ENCODE data around the gene ASPHD1.

The ASPHD1 gene

DNA sequence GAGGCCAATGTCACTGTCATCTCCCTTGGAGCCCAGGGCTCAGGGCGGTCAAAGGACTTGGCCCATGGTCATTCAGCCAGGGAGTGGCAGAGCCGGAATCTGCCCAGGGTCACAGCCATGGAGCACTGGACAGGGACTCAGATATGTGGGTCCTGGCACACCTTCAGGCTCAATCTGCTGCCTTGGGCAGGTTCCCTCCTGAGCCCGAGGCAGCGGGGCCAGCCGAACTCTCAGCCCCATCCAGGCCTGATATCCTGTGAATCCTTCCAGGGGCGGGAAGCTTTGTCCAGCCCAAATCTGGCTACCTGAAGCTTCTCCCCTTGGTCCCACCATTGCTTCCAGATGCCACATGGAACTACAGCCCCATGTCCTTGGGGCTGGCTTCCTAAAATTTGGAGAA is 25.1 kb upstream of the ASPHD1 start:
- H3K9ac ChIP-seq (ENCODE audit: low read length), result no peak overlapping the region
- no peak overlapping the region for H3K56ac ChIP-seq (ENCODE audit: low read length)
- no peaks in the 10 kb centered on the region for H3K79me2 ChIP-seq (ENCODE audit: control insufficient read depth, insufficient read depth, low read length)
- no peak overlapping the region for H2BK15ac ChIP-seq (replicated peaks; ENCODE audit: low read depth)
- no peak for DNase-seq
- H2BK5ac ChIP-seq (ENCODE audit: low read length), result no peak overlapping the region
- no peaks in the 10 kb centered on the region for H3K79me1 ChIP-seq (ENCODE audit: low read length)
- no peak overlapping the region for H2AK5ac ChIP-seq (ENCODE audit: low read length)
- no CpG with 5 or more reads among the region's 6 CpGs for WGBS (ENCODE audit: extremely low coverage, insufficient coverage, low lambda C conversion rate)
- no peak overlapping the region for H4K5ac ChIP-seq (ENCODE audit: low read length)
- H3K4me3 ChIP-seq (ENCODE audit: low read length), result no peak overlapping the region
- H2BK120ac ChIP-seq (ENCODE audit: low read depth, low read length), result no peak overlapping the region
- H4K8ac ChIP-seq (ENCODE audit: low read depth, low read length), result no peak overlapping the region
- no peak overlapping the region for H3K18ac ChIP-seq (ENCODE audit: low read length)
- H3K27ac ChIP-seq (ENCODE audit: low read depth, low read length), result no peak overlapping the region
- H3K4me2 ChIP-seq (ENCODE audit: low read length), result no peak overlapping the region
- no peak overlapping the region for H3K23ac ChIP-seq (ENCODE audit: low read length)
- no peaks in the 10 kb centered on the region for H3K4me1 ChIP-seq (ENCODE audit: control insufficient read depth, low read depth, low read length)
- H3K4ac ChIP-seq (ENCODE audit: low read depth, low read length), result no peak overlapping the region
- H3K36me3 ChIP-seq (ENCODE audit: control insufficient read depth, insufficient read depth, low read length), result no peaks in the 10 kb centered on the region
- H3K27me3 ChIP-seq (ENCODE audit: insufficient read depth, low read length, poor library complexity), result no peaks in the 10 kb centered on the region

DNA sequence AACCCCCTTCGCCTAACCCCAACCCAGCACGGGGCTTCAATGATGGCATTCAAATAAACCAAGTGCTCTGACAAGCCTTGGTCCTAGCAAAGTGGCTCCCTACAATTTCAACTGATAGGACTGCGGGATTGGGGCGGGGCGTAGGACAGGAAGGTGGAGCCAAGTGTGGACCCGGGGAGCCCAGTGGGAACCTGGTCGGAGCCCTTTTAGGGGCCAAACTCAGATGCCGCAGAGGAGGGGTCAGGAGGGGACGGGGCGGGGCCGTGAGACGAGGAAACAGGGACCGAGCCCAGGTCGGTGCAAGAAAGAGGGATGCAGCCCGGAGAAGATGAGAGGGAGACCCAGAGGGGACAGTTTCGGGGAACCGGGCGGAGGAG is 24.1 kb upstream of the ASPHD1 start:
- peak; percentile 29 for DNase-seq

DNA sequence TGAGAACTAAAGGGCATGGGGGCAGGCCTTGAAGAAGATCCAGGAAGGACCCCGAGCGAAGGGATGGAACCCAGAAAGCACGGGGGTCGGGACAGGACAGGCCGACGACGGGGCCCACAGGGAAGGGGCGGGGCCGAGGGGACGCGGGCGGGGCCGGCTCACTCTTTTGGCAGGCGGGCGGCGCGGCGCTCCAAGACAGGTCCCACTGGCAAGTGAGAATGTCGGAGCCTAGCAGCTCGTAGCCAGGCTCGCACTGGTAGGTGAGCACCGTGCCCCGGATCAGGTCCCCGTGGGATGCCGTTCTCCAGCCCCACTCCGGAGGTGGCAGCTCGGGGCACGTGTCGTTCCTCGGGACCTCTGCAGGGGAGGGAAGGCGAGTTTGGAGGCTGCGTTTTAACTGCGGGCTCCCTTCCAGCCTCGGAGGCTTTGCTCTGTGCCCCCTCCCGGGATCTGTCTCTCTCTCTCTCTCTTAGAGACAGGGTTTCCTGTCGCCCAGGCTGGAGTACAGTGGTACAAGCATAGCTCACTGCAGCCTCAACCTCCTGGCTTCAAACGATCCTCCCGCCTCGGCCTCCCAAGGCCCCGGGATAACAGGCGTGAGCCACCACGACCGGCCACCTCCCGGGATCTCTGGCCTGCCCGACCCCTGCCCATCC is 23.6 kb upstream of the ASPHD1 start:
- Histone ChIP-seq H2BK15ac (replicated peaks; ENCODE audit: low read depth) (no peak overlapping the region), H3K36me3 (ENCODE audit: control insufficient read depth, insufficient read depth, low read length) (no peaks in the 10 kb centered on the region), H3K27ac (ENCODE audit: low read depth, low read length) (no peak overlapping the region), H3K9ac (ENCODE audit: low read length) (peak overlapping the region; percentile 69), H4K8ac (ENCODE audit: low read depth, low read length) (no peak overlapping the region), H3K4me3 (ENCODE audit: low read length) (peak overlapping the region; percentile 35), H3K23ac (ENCODE audit: low read length) (peak overlapping the region; percentile 97), H2AK5ac (ENCODE audit: low read length) (no peak overlapping the region), H3K79me2 (ENCODE audit: control insufficient read depth, insufficient read depth, low read length) (no peaks in the 10 kb centered on the region), H2BK5ac (ENCODE audit: low read length) (no peak overlapping the region), H3K56ac (ENCODE audit: low read length) (peak overlapping the region; percentile 88), H3K4me1 (ENCODE audit: control insufficient read depth, low read depth, low read length) (no peaks in the 10 kb centered on the region), H4K5ac (ENCODE audit: low read length) (no peak overlapping the region), H3K27me3 (ENCODE audit: insufficient read depth, low read length, poor library complexity) (no peaks in the 10 kb centered on the region), H3K79me1 (ENCODE audit: low read length) (no peaks in the 10 kb centered on the region), H3K4ac (ENCODE audit: low read depth, low read length) (no peak overlapping the region), H2BK120ac (ENCODE audit: low read depth, low read length) (no peak overlapping the region), H3K4me2 (ENCODE audit: low read length) (peak overlapping the region; percentile 97), H3K18ac (ENCODE audit: low read length) (no peak overlapping the region)
- peak; percentile 39 for DNase-seq
- no CpG with 5 or more reads among the region's 45 CpGs for WGBS (ENCODE audit: extremely low coverage, insufficient coverage, low lambda C conversion rate)

More for the DNA sequence above, 24.1 kb upstream of the ASPHD1 start:
- Histone ChIP-seq H2AK5ac (ENCODE audit: low read length) (no peak overlapping the region), H3K4me3 (ENCODE audit: low read length) (peak overlapping the region; percentile 25), H2BK120ac (ENCODE audit: low read depth, low read length) (no peak overlapping the region), H3K18ac (ENCODE audit: low read length) (no peak overlapping the region), H3K79me2 (ENCODE audit: control insufficient read depth, insufficient read depth, low read length) (no peaks in the 10 kb centered on the region), H3K56ac (ENCODE audit: low read length) (peak overlapping the region; percentile 36), H2BK15ac (replicated peaks; ENCODE audit: low read depth) (no peak overlapping the region), H3K79me1 (ENCODE audit: low read length) (no peaks in the 10 kb centered on the region), H3K4me1 (ENCODE audit: control insufficient read depth, low read depth, low read length) (no peaks in the 10 kb centered on the region), H3K9ac (ENCODE audit: low read length) (peak overlapping the region; percentile 53), H3K4me2 (ENCODE audit: low read length) (peak overlapping the region; percentile 68), H3K36me3 (ENCODE audit: control insufficient read depth, insufficient read depth, low read length) (no peaks in the 10 kb centered on the region), H3K23ac (ENCODE audit: low read length) (no peak overlapping the region), H2BK5ac (ENCODE audit: low read length) (no peak overlapping the region), H4K5ac (ENCODE audit: low read length) (no peak overlapping the region), H4K8ac (ENCODE audit: low read depth, low read length) (no peak overlapping the region), H3K27ac (ENCODE audit: low read depth, low read length) (no peak overlapping the region), H3K27me3 (ENCODE audit: insufficient read depth, low read length, poor library complexity) (no peaks in the 10 kb centered on the region), H3K4ac (ENCODE audit: low read depth, low read length) (no peak overlapping the region)
- WGBS (ENCODE audit: extremely low coverage, insufficient coverage, low lambda C conversion rate), result no CpG with 5 or more reads among the region's 18 CpGs

DNA sequence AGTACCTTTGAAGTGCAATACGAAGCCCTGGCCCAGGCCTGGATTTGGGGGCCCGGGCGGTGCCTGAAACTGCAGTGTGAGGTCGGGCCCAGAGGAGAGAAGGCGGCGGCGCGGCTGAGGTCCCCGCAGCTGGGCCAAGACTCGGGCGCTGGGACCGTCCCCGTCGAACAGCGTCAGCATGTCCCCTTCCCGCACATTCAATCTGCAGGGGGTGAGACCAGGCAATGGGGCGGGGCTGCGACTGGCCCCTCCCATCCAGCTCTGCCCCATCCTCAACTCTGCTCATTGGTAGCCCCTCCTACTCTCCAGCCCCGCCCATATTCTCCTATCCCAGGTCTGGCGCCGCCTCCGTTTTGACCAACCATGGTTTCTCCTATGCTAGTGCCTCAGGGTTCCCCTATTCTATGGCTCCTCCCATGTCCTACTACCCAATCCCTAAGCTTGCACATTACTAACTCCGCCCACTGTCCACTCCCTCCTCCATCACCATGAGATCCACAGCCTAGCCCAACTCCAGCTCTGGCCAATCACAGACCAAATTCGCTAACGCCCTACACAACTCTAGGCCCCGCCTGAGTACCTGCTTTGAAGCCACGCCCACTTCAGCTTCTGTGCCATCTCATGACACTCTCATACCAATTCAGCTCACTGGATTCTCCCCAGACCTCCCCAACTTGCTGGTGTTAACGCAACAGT is 22.9 kb upstream of the ASPHD1 start:
- H3K4ac ChIP-seq (ENCODE audit: low read depth, low read length), result no peak overlapping the region
- H3K9ac ChIP-seq (ENCODE audit: low read length), result peak overlapping the region; percentile 69
- no peak overlapping the region for H2BK15ac ChIP-seq (replicated peaks; ENCODE audit: low read depth)
- no peaks in the 10 kb centered on the region for H3K36me3 ChIP-seq (ENCODE audit: control insufficient read depth, insufficient read depth, low read length)
- no peaks in the 10 kb centered on the region for H3K79me2 ChIP-seq (ENCODE audit: control insufficient read depth, insufficient read depth, low read length)
- H2AK5ac ChIP-seq (ENCODE audit: low read length), result no peak overlapping the region
- no peak overlapping the region for H3K18ac ChIP-seq (ENCODE audit: low read length)
- H4K8ac ChIP-seq (ENCODE audit: low read depth, low read length), result no peak overlapping the region
- H3K27ac ChIP-seq (ENCODE audit: low read depth, low read length), result no peak overlapping the region
- no peak overlapping the region for H3K4me3 ChIP-seq (ENCODE audit: low read length)
- no peak overlapping the region for H3K23ac ChIP-seq (ENCODE audit: low read length)
- H3K4me1 ChIP-seq (ENCODE audit: control insufficient read depth, low read depth, low read length), result no peaks in the 10 kb centered on the region
- H4K5ac ChIP-seq (ENCODE audit: low read length), result no peak overlapping the region
- H3K27me3 ChIP-seq (ENCODE audit: insufficient read depth, low read length, poor library complexity), result no peaks in the 10 kb centered on the region
- H3K4me2 ChIP-seq (ENCODE audit: low read length), result peak overlapping the region; percentile 97
- H2BK120ac ChIP-seq (ENCODE audit: low read depth, low read length), result no peak overlapping the region
- no CpG with 5 or more reads among the region's 28 CpGs for WGBS (ENCODE audit: extremely low coverage, insufficient coverage, low lambda C conversion rate)
- H3K79me1 ChIP-seq (ENCODE audit: low read length), result no peaks in the 10 kb centered on the region
- no peak overlapping the region for H2BK5ac ChIP-seq (ENCODE audit: low read length)
- peak; percentile 99 for DNase-seq
- peak overlapping the region; percentile 88 for H3K56ac ChIP-seq (ENCODE audit: low read length)

DNA sequence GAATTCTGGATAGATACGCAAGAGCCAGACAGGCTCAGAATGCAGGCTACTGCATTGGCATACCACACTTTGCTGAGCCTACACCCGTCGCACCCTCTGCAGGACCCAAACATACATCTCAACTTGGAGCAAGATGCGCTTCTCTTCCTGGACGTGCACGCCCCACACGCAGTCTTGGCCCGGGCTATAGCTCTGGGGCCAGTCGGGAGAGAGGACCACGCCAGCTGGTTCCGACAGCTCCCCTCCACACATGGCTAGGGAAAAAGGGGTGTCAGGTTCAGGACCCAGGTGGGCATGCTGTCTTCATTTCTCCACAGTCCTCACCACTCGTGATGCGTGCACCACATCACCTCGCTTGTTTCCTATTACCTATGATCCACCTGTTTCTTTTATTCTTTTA is 22.1 kb upstream of the ASPHD1 start:
- no peak overlapping the region for H3K27ac ChIP-seq (ENCODE audit: low read depth, low read length)
- no peaks in the 10 kb centered on the region for H3K36me3 ChIP-seq (ENCODE audit: control insufficient read depth, insufficient read depth, low read length)
- no peak overlapping the region for H3K4me2 ChIP-seq (ENCODE audit: low read length)
- H3K4me3 ChIP-seq (ENCODE audit: low read length), result no peak overlapping the region
- H3K27me3 ChIP-seq (ENCODE audit: insufficient read depth, low read length, poor library complexity), result no peaks in the 10 kb centered on the region
- H3K4ac ChIP-seq (ENCODE audit: low read depth, low read length), result no peak overlapping the region
- H3K56ac ChIP-seq (ENCODE audit: low read length), result no peak overlapping the region
- H2BK15ac ChIP-seq (replicated peaks; ENCODE audit: low read depth), result no peak overlapping the region
- no peak overlapping the region for H4K8ac ChIP-seq (ENCODE audit: low read depth, low read length)
- H3K79me1 ChIP-seq (ENCODE audit: low read length), result no peaks in the 10 kb centered on the region
- no peak overlapping the region for H3K9ac ChIP-seq (ENCODE audit: low read length)
- H3K4me1 ChIP-seq (ENCODE audit: control insufficient read depth, low read depth, low read length), result no peaks in the 10 kb centered on the region
- H2BK120ac ChIP-seq (ENCODE audit: low read depth, low read length), result no peak overlapping the region
- no peak for DNase-seq
- WGBS (ENCODE audit: extremely low coverage, insufficient coverage, low lambda C conversion rate), result no CpG with 5 or more reads among the region's 14 CpGs
- H2AK5ac ChIP-seq (ENCODE audit: low read length), result no peak overlapping the region
- no peaks in the 10 kb centered on the region for H3K79me2 ChIP-seq (ENCODE audit: control insufficient read depth, insufficient read depth, low read length)
- no peak overlapping the region for H3K18ac ChIP-seq (ENCODE audit: low read length)
- H3K23ac ChIP-seq (ENCODE audit: low read length), result no peak overlapping the region
- H4K5ac ChIP-seq (ENCODE audit: low read length), result no peak overlapping the region
- no peak overlapping the region for H2BK5ac ChIP-seq (ENCODE audit: low read length)
